ENCODE results near the gene TMEM95.

The TMEM95 gene

GRCh38 chr17:7380855-7381683 lies 26.1 kb downstream of the TMEM95 start, which contains the start of gene TNK1:
Gene TNK1 (plus strand): TSS chr17:7381089. CDS start chr17:7382927, 1,838 bp downstream.
- no peak for DNase-seq

GRCh38 chr17:7382901-7383300 lies 27.9 kb downstream of the TMEM95 start:
- no peak for DNase-seq

GRCh38 chr17:7383371-7383741 lies 28.4 kb downstream of the TMEM95 start:
- no peak for DNase-seq

GRCh38 chr17:7383742-7384488 lies 29.0 kb downstream of the TMEM95 start:
- peak; percentile 25 for DNase-seq

- DNase-seq, result no peak
These were observed 29.6 kb downstream of the TMEM95 start for GRCh38 chr17:7384489-7385081.

- no peak for DNase-seq
These were observed 33.9 kb downstream of the TMEM95 start for GRCh38 chr17:7388856-7389255.

GRCh38 chr17:7389924-7390910 lies 35.3 kb downstream of the TMEM95 start:
- no peak for DNase-seq

DNA sequence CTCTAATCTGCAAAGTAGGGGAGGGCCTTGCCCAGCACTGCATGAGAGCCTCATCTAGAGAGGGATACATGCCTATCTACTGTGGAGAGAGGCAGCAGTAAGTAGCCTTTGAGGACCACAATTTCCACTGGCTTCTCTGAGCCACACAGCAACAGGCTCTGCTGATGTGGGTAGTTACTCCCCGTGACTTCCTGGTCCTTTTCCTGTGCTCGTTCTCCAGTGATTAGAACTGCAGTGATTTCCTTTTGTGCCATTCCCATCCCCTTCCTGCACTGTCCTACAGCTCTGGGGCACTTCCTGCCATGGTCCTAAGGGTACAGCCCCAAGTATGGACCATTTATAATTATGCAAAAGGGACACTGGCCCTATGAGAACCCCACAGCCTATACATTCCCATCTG lies 36.4 kb downstream of the TMEM95 start:
- DNase-seq, result no peak

GRCh38 chr17:7392696-7393612 lies 38.0 kb downstream of the TMEM95 start:
- no peak for DNase-seq

DNA sequence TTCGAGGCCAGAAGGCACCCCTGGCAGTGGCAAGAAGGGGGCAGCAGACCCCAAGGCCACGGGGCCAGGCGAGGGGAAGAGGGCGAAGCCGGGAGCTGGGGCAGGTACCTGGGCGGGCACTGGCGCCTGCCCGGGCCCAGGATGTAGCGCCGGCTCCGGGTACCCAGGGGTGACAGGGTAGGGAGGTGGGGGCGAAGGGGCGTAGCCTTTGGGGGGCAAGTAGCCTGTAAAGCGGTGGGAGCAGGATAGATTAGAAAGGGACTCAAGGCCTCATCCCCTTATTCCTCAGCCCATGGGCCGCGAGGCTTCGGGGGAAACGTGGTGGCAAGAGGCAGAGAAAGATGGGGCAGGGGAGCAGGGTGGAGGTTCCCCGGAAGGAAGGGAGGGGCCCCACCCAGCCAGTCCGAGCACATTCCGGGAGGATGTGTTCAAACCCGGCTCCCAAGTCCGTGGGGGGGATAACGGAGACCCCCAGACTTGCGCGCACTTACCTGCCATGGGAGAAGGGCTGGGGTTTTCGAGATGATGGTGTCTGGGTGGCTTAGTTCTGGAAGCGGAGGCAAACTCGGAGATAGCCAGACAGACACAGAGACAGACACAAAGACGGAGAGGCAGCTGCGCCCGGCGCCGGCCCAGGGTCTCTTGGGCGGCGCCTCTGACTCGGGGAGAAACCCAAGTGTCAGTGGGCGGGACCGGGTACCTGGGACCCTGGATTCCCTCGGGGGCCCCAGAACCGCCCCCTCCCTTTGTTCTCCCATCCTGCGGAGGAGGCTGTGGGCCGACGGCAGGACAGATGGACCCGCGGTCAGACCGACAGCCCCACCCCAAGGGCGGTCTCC lies 38.9 kb downstream of the TMEM95 start:
- DNase-seq, result peak; percentile 9

GRCh38 chr17:7394452-7395191 lies 39.7 kb downstream of the TMEM95 start, which contains the start of gene PLSCR3:
Gene PLSCR3 (minus strand): TSS chr17:7394525. CDS start chr17:7394110, 415 bp downstream.
- peak; percentile 81 for DNase-seq

GRCh38 chr17:7396147-7396546 lies 41.2 kb downstream of the TMEM95 start:
- peak; percentile 23 for DNase-seq

DNA sequence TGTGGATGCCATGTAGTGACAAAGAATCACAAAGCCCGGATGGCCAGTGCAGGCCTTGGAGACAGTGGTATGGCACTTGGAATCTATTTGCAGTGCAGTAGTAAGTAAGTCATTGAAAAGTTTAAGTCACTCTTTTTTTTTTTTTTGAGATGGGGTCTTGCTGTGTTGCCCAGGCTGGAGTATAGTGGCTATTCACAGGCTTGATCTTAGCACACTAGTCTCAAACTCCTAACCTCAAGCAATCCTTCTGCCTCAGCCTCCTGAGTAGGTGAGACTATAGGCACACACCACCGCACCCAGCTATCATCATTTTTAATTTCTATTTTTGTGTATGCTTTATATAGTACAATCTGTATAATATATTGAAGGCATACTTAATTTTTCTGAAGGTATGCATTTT lies 43.7 kb downstream of the TMEM95 start:
- DNase-seq, result no peak

DNA sequence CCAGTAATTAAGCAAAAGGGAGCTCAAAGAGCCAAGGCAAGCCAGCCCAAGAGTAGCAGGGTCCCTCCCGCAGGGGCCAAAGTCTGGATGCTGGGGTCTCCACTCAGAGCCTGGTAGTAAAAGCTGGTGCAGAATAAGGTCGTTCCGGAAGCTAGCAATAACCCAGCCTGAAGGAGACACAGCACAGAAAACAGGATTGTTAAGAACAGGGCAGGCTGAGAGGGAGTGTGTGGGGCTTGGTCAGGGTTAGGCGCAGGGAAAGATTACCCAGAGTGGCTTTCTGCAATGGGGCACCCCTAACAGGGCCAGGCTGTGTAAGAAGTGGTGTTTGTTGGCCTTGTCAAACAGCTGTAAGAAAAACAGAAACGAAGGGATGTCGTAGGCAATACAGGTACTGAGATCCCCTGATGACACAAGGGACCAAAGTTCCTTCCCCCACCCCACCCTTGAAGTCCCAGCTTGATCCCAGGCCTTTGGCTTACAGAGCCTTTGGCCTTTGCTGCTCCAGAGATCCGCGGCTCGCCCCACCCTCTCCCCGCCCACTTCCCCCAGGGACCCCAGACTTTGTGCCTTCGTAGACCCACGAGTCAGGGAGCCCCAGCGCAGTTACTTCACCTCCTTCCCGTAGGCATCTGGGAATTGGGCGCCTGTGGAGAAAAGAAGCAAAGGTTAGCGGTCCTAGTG lies 48.2 kb downstream of the TMEM95 start:
- peak; percentile 9 for DNase-seq

DNA sequence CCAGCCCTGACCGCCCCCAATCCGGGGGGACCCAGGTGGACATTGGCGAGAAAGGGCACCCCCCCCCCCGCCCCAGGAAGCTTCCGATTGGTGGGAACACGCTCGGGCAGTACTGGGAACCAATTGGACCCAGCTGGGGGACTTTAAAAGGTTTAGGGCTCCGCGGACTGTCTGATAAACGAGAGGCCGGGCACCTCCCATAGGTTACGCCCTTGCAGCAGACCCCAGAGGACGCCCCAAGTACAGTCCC lies 48.7 kb downstream of the TMEM95 start:
- peak; percentile 84 for DNase-seq

- DNase-seq, result peak; percentile 99
These were observed 49.2 kb downstream of the TMEM95 start, which contains the start of gene TMEM256 for GRCh38 chr17:7403977-7404736. Gene TMEM256 (minus strand): TSS chr17:7404097. CDS start chr17:7404084, 13 bp downstream.

DNA sequence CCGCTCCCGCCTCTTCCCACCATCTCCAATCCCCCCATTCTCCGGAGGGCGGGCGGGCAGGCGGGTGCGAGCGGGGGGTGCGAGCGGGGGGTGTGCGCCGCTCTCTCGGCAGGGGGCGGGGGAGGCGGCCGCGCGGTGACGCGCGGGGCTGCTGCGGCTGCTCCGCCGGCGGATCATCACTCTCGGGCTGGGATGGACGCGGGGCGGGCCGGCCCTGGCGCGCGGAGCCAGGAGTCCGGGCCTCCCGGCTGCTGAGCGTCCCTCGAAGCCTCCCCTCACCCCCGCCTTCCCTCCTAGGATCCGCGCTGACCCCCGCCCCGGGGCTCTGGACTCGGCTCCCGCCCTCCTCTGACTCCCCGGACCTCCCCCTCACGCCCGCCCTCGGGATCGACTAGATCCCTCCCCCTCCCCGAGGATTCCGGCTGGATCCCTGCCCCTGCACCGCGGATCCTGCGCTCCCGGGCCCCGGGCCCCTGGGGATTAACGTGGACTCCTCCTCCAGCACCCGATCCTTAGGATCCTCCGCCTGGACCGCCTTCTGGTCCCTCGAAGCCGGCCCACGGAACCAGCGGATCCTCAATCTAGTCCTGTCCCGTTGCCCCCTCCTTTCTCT lies 49.9 kb downstream of the TMEM95 start:
- no peak for DNase-seq

All from hematopoietic multipotent progenitor cell treated with erythropoietin and hydrocortisone succinate and interleukin-3 and kit ligand, for 8 days (in vitro differentiated cells).